Effector memory CD4-positive, alpha-beta T cell (primary cell): ENCODE measurements around the gene ADAMTSL1.

Source experiments
- DNase-seq, 3 donors: peaks; one replicate each; pipeline ENCODE4 v3.0.0-alpha.2; 2020
- H3K27ac ChIP-seq: 2 replicates; pipeline ENCODE4 v1.7.0; 2013; ENCODE audit warnings: mild to moderate bottlenecking, low read length, moderate library complexity; ENCODE audit not compliant: insufficient read depth, poor library complexity, severe bottlenecking
- H3K27me3 ChIP-seq: replicated peaks from 2 replicates; pipeline ENCODE4 v1.7.0; 2013; ENCODE audit warnings: mild to moderate bottlenecking, low read length; ENCODE audit not compliant: insufficient read depth, control insufficient read depth, poor library complexity, severe bottlenecking
- H3K36me3 ChIP-seq: 2 replicates; pipeline ENCODE4 v1.7.0; 2013; ENCODE audit warnings: mild to moderate bottlenecking, low read length, moderate library complexity; ENCODE audit not compliant: control insufficient read depth, insufficient read depth
- H3K4me1 ChIP-seq: 2 replicates; pipeline ENCODE4 v1.7.0; 2013; ENCODE audit warnings: low read length, mild to moderate bottlenecking; ENCODE audit not compliant: control insufficient read depth, insufficient read depth, poor library complexity, severe bottlenecking
- H3K4me3 ChIP-seq: 2 replicates; pipeline ENCODE4 v1.7.0; 2013; ENCODE audit warnings: low read length, low read depth, mild to moderate bottlenecking; ENCODE audit not compliant: insufficient read depth, poor library complexity, severe bottlenecking
- H3K9me3 ChIP-seq: 2 replicates; pipeline ENCODE4 v1.7.0; 2013; ENCODE audit warnings: mild to moderate bottlenecking, low read length, moderate library complexity; ENCODE audit not compliant: control insufficient read depth

ADAMTSL1 gene

DNA sequence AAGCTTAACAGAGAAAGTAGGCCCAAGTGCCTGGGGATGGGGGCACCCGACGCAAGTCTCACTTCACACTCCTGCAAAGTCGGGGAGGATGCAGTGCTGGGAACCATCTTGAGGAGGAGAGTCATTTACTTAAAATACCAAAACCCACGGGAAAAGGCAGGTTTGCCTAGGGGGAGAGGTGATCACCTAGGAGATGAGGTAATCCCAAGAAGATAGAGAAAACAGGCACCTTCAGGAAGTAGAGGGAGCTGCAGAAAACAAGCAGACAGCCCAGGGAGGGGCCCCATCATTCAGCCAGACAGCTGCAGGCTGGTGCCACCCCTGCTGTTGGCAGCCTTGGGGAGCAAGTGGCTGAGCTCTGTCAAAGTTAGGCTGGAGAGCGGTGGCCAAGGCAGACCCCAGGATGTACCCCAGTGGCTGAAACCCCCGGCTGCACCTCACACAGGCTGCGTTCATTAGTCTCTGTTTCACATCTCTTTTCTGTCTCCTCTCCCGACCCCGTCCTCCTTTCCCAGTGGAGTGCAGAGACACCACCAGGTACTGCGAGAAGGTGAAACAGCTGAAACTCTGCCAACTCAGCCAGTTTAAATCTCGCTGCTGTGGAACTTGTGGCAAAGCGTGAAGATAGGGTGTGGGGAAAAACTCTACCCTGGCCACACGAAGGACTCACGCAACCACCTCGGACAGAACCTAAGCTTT is 434.1 kb downstream of the ADAMTSL1 start:
- no peak for DNase-seq
- Histone ChIP-seq H3K4me1 (no peaks in the 10 kb centered on the region), H3K36me3 (no peaks in the 10 kb centered on the region), H3K9me3 (no peaks in the 10 kb centered on the region), H3K4me3 (no peak overlapping the region), H3K27me3 (no peaks in the 10 kb centered on the region), H3K27ac (no peak overlapping the region)

DNA sequence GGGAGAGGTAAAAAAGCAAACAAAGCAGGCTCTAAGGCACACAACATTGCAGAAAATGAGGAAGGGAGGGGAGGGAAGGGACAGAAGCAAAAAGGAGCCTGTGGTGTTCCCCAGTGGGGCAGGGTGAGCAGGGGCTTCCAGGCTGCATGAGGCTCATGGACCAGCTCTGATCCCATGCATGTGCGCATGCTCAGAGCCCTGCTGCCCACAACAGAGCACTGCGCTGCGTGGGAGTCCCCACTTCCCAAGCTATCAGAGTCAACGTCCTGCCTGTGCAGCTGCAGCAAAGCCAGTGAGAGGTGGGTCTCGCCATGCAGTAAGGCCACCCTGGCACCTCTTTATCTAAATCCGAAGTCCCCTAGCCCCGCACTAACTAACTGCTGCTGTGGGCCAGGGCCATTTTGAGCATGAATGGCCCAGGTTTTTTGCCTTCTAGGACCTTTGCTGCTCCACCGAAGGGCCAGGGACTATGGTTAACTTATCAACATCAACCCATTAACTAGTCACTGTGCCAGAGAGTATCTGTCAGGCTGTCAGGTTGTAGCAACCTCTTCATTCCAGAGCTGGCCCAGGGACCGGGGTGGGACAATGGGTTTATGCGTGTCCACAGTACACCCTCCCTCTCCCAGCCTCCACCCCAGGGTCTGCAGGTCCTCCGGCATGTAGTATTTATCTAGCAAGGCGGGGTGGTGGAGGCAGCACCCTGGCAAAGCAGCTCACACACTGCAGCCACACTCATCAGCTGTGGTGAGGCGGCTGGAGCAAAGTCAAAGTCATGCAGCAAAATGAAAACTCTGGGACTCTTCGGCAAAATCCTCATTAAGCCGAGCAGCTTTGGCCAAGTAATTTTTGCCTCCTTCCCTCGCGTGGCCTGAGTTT is 435.4 kb downstream of the ADAMTSL1 start:
- no peaks in the 10 kb centered on the region for H3K4me1 ChIP-seq
- no peaks in the 10 kb centered on the region for H3K9me3 ChIP-seq
- no peak overlapping the region for H3K4me3 ChIP-seq
- no peak for DNase-seq
- H3K36me3 ChIP-seq = no peaks in the 10 kb centered on the region
- H3K27ac ChIP-seq = no peak overlapping the region
- no peaks in the 10 kb centered on the region for H3K27me3 ChIP-seq

DNA sequence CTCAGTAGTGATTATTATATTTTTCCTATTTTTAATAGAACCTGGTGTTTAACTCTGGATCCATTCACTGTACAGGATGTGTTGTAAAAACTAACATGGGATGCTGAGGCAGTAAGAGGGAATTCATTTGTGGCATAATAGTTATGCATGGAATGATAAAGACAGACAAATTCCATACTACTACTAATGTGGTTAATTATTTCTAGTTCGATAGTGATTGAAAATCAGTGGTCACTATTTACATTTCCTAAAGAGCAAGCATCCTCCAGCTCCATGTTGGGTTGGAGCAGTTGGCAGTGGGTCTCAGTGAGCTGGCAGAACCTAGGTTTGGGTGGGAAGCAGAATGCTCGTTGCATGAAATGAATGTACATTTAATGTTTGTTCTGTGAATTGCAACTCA is 436.5 kb downstream of the ADAMTSL1 start:
- Histone ChIP-seq H3K27me3 (no peaks in the 10 kb centered on the region), H3K27ac (no peak overlapping the region), H3K4me3 (no peak overlapping the region), H3K4me1 (no peaks in the 10 kb centered on the region), H3K9me3 (no peaks in the 10 kb centered on the region), H3K36me3 (no peaks in the 10 kb centered on the region)
- DNase-seq = no peak

DNA sequence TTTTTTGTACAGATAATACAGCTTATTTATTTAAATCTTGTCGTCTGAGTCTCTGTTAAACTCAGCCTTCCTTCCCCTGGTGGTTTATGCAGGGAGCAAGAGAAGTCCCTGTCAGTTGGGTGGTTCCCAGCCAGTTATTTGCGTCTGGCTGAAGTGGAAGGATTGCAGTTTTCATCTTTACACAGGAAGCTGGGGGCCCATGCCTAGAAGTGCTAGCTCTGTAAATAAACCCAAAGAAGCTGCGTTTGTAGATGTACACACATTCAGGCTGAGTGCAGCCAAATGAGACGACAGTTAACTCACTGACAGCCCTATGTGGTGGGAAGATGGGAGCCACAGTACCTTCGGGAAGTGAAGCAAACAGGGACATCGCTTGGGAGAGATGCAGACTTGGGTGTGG is 437.0 kb downstream of the ADAMTSL1 start:
- Histone ChIP-seq H3K4me1 (no peaks in the 10 kb centered on the region), H3K36me3 (no peaks in the 10 kb centered on the region), H3K27ac (no peak overlapping the region), H3K4me3 (no peak overlapping the region), H3K27me3 (no peaks in the 10 kb centered on the region), H3K9me3 (no peaks in the 10 kb centered on the region)
- no peak for DNase-seq

DNA sequence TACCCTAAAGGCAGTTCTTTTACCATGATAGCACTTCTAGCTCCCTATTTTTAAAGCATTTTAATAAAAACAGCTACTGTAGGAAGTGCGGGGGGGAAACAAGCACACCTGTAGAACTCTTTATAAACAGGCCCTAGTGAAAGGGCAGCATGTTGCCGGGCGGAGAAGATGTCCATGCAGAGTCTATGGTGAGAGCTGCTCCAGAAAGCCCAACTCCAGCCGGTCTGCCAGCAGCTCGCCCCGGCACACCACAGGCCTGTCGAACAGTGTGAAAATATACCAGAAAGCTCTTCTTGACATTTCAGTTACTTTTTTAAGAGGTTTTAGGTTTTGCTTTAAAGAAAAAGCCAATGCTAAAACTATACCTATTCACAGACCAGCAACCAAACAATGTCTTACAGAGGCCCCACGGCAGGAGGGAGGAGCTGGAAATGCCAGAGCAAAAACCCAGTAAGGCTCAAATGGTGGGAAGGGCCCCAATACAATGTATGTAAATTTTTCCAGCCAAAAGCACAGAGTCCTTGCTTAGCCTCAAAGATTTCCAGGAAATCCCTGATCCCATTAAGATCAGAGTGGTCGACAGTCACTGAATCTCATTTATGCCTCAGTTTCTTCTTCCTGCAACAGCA is 437.9 kb downstream of the ADAMTSL1 start:
- H3K9me3 ChIP-seq = no peaks in the 10 kb centered on the region
- no peaks in the 10 kb centered on the region for H3K4me1 ChIP-seq
- H3K4me3 ChIP-seq = no peak overlapping the region
- H3K27me3 ChIP-seq = no peaks in the 10 kb centered on the region
- H3K27ac ChIP-seq = no peak overlapping the region
- no peak for DNase-seq
- H3K36me3 ChIP-seq = no peaks in the 10 kb centered on the region

DNA sequence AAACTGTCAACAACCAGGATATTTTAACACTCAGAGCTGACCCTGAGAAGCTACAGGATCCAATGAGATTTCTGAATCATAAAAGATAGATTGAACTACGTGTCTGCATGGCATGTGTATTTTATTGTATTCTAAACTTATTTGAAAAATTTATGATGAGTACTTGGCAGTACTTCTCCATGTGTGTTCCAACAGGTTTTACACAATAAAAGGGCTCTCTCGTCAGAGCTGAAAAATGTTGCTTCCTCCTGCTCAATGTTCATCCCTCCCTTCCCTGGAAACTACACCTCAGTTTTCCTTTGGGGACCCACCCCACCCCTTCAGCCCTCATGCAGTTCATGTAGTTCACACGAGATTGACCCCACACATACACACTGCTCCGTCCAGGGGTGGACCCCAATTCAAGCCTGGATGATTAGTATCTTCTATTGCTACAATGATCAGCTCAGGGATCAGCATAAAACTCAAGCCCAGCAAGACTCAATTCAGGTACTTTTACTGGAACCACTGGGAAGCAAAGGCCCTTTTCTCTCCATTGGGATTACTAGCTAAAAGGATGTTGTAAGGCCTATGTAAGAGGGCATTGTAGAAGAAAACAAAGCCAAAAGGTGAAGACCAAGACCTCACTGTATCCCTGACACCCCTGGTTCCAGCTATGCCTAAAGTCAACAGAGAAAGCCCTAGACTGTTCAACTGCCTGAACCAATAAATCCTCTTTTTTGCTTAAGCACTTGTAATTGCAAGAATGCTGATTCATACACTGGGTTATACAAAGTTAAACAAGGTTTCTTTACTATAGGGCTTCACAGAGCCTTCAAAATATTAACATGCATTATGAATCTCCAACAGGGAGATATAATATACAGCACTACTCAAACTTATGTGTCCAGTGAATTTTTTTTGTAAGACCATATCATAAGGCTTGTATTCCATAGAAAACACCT is 446.5 kb downstream of the ADAMTSL1 start:
- Histone ChIP-seq H3K27ac (no peak overlapping the region), H3K4me1 (no peaks in the 10 kb centered on the region), H3K36me3 (no peaks in the 10 kb centered on the region), H3K9me3 (no peaks in the 10 kb centered on the region), H3K4me3 (no peak overlapping the region), H3K27me3 (no peaks in the 10 kb centered on the region)
- no peak for DNase-seq

DNA sequence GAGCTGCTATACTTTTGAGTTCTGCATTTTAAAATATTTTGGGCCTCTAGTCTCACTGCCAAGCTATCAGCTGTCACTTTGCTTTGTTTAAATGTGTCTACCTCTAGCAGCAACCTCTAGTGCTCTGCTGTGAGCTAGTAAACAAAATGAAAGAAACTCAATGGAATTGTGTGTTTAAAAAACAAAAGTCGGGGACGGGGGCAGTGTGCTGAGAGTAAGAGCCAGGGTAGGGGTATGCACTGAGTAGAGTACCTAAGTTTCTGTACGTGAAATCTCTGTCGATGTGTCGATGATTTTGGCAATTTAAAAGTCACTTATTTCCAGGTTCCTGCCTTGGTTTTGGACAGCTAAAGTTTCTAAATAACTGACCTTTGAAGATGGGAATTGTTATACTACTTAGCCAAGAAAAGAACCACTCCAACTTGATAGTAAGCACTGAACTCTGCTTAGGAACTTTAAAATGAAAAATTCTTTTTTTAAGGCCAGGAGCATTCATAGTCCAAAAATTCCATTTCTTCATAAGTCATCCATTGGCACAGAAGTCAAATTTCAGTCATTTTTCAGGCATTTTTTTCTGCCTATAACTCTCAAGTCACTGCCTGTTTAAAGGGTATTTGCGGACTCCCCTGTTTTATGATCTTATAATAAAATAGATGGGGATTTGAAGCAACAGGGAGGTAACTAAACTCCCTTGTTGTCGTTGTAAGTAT is 447.6 kb downstream of the ADAMTSL1 start:
- Histone ChIP-seq H3K4me1 (no peaks in the 10 kb centered on the region), H3K4me3 (no peak overlapping the region), H3K27me3 (no peaks in the 10 kb centered on the region), H3K9me3 (no peaks in the 10 kb centered on the region), H3K36me3 (no peaks in the 10 kb centered on the region), H3K27ac (no peak overlapping the region)
- no peak for DNase-seq

DNA sequence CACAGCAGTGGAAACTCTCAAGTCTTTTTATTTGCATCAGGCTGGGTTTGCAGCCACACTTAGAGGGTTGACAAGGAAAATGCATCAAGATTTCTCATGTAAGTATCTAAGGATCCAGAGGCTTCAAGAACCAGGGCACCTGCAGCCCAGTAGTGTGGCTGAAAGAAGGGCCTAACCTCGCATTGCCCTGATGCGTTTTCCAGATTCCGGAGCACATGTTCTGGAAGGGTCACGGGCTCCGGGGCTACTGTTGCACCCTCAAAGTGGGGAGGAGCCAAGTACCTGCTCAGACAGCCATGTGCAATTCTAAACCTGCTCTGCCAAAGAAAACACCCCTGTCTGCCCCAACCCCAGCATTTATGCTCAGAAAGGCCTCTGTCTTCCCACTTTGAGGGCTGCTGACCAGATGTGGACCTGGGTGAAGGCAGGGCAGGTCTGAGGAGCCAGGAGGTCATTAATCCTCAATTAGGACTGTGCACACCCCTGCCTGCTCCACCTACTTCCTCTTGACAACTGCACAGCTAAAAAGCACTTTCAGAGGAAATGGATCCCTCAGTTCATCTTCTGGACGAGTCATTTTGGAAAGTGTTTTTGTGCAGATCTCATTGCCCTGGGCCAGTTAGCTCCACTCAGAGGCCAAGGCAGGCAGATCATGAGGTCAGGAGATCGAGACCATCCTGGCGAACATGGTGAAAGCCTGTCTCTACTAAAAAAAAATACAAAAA is 448.4 kb downstream of the ADAMTSL1 start:
- no peak for DNase-seq
- Histone ChIP-seq H3K36me3 (no peaks in the 10 kb centered on the region), H3K27me3 (no peaks in the 10 kb centered on the region), H3K4me3 (no peak overlapping the region), H3K9me3 (no peaks in the 10 kb centered on the region), H3K4me1 (no peaks in the 10 kb centered on the region), H3K27ac (no peak overlapping the region)

DNA sequence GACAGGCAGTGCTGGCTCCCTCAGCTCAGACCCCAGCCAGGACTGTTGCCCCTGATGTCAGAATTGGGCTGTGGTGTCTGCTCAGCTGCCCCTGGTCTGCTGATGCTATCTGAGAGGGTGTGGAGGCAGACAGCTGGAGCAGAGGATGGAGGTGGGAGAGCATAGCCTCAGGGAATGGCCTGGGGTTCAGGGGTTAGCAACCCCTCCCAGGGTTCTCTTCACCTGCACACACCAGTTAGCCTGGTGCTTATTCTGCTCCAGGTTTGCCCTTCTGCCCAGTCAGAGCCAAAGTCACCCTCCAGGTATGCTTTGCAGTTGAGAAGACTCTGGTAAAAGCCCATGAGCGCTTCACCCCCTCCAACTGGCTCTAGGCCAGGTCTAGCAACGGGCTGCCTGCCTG is 449.2 kb downstream of the ADAMTSL1 start:
- no peaks in the 10 kb centered on the region for H3K9me3 ChIP-seq
- H3K27ac ChIP-seq = no peak overlapping the region
- H3K36me3 ChIP-seq = no peaks in the 10 kb centered on the region
- no peak for DNase-seq
- H3K4me1 ChIP-seq = no peaks in the 10 kb centered on the region
- H3K27me3 ChIP-seq = no peaks in the 10 kb centered on the region
- no peak overlapping the region for H3K4me3 ChIP-seq
